SU-DHL-6 (cell line): ENCODE data around the gene HNRNPM.

Experiments
- CTCF ChIP-seq: fragments of 200-600 bp; sonication (generic); IDR thresholded peaks from one replicate; pipeline ENCODE4 v1.5.1; 2017; ENCODE audit warnings: antibody characterized with exemption, mild to moderate bottlenecking, low read length, moderate library complexity; ENCODE audit not compliant: insufficient read depth, poor library complexity, severe bottlenecking
- EZH2phosphoT487 ChIP-seq: fragments of 200-600 bp; sonication (generic), shearing (Covaris generic); conservative IDR thresholded peaks from 2 replicates; pipeline ENCODE4 v1.6.1; 2018; ENCODE audit warnings: mild to moderate bottlenecking, antibody characterized with exemption, low read length, moderate library complexity, mixed read lengths

GRCh38 chr19:8453616-8454015 is 8.8 kb downstream of the HNRNPM start:
- TF ChIP-seq CTCF (no peak), EZH2phosphoT487 (no peak)
